ENCODE measurements around the gene LRG1.

- TF ChIP-seq CTCF (IDR thresholded peaks at IDR 0.05; ENCODE audit: low read depth, low read length) (no peak), EZH2phosphoT487 (IDR thresholded peaks at IDR 0.05; ENCODE audit: low read depth) (no peak)
Observed at GRCh38 chr19:4500841-4501591, 38.8 kb downstream of the LRG1 start.

All from OCI-LY3 (cell line).